ENCODE data around the gene PTPN23. TPM values are rescaled to one million over a fixed set of nuclear protein-coding genes. Genes with fewer than 3 reads are reported as not detected.

Gene PTPN23
- total and polyA plus RNA-seq, 2 donors: 4.3 to 17.3 TPM

Other genes with a start within 250 kb of the PTPN23 start
- 33.7 TPM for gene SETD2, start 216.9 kb upstream of the PTPN23 start, total RNA-seq
- 20.5 TPM for gene SETD2, start 216.9 kb upstream of the PTPN23 start, polyA plus RNA-seq
- 3.0 TPM for gene KIF9, start 98.2 kb upstream of the PTPN23 start, total RNA-seq
- gene KIF9, start 98.2 kb upstream of the PTPN23 start, polyA plus RNA-seq: 6.4 TPM
- gene KLHL18, start 98.1 kb upstream of the PTPN23 start, total RNA-seq: 8.0 TPM
- gene KLHL18, start 98.1 kb upstream of the PTPN23 start, polyA plus RNA-seq: 11.5 TPM
- gene SCAP, start 94.9 kb downstream of the PTPN23 start, total RNA-seq: 31.7 TPM
- 40.5 TPM for gene SCAP, start 94.9 kb downstream of the PTPN23 start, polyA plus RNA-seq
- 43.5 TPM for gene ELP6, start 132.7 kb downstream of the PTPN23 start, total RNA-seq
- gene ELP6, start 132.7 kb downstream of the PTPN23 start, polyA plus RNA-seq: 28.0 TPM
- 0.09 TPM for gene CSPG5, start 197.8 kb downstream of the PTPN23 start, total RNA-seq
- gene CSPG5, start 197.8 kb downstream of the PTPN23 start, polyA plus RNA-seq: 0.25 TPM

Data from thymus (tissue), 2 donors.